ENCODE measurements around the gene ADAMTSL5.

DNA sequence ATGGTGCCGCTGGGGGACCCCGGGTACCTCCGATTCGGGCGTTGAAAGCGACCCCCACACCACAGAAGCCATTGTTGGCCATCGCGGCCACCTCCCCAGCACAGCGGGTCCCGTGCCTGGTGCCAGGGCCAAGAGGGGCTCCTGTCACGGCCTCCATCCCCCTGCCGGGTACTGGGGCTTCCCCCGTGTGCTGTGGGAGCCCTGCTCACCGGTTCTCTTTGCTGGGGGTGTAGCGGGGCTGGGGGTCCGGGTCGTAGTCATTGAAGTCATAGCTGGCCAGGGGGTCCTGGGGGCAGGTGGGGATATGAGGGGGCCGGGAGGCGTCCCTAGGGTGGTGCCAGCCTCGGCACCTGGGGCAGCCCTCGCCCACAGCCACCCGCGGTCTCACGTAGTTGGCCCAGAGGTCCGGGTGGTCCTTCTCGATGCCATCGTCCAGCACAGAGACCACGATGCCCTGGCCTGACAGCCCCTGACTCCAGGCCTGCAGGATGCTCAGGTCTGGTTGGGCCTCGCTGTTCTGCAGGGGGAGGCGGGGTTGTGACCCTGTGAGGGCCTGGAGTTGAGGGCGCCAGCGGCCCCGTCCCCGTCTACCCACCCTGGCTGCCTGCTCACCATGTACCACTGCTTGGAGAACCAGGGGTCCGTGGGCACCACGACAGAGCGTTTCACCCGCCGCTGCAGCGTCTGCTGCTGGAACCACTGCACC is 25.1 kb downstream of the ADAMTSL5 start:
- TF ChIP-seq, protein P1, sequence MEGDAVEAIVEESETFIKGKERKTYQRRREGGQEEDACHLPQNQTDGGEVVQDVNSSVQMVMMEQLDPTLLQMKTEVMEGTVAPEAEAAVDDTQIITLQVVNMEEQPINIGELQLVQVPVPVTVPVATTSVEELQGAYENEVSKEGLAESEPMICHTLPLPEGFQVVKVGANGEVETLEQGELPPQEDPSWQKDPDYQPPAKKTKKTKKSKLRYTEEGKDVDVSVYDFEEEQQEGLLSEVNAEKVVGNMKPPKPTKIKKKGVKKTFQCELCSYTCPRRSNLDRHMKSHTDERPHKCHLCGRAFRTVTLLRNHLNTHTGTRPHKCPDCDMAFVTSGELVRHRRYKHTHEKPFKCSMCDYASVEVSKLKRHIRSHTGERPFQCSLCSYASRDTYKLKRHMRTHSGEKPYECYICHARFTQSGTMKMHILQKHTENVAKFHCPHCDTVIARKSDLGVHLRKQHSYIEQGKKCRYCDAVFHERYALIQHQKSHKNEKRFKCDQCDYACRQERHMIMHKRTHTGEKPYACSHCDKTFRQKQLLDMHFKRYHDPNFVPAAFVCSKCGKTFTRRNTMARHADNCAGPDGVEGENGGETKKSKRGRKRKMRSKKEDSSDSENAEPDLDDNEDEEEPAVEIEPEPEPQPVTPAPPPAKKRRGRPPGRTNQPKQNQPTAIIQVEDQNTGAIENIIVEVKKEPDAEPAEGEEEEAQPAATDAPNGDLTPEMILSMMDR (IDR thresholded peaks at IDR 0.05; ENCODE audit: control extremely low read depth in 1 of 3, insufficient read depth in 1 of 3, low read depth in 1 of 3, low read length in 3 of 3), result no peak
- TF ChIP-seq, protein P2, sequence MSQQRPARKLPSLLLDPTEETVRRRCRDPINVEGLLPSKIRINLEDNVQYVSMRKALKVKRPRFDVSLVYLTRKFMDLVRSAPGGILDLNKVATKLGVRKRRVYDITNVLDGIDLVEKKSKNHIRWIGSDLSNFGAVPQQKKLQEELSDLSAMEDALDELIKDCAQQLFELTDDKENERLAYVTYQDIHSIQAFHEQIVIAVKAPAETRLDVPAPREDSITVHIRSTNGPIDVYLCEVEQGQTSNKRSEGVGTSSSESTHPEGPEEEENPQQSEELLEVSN (IDR thresholded peaks at IDR 0.05), result no peak
- TF ChIP-seq EGR1 (IDR thresholded peaks at IDR 0.05; ENCODE audit: borderline replicate concordance, low read depth, low read length) (no peak), TEAD4 (IDR thresholded peaks at IDR 0.05; ENCODE audit: low read depth, low read length) (no peak), TAF1 (IDR thresholded peaks at IDR 0.05; ENCODE audit: low read depth, low read length) (no peak)
